HEK293T (cell line): Measurements from ENCODE around the gene PBX2.

Source experiments
- ELF4 ChIP-seq: fragments of 450-650 bp; IDR thresholded peaks from 2 replicates; pipeline ENCODE4 v1.6.1; 2017; ENCODE audit warnings: antibody characterized with exemption
- FOXA1 ChIP-seq: fragments of 450-650 bp; IDR thresholded peaks from 2 replicates; pipeline ENCODE4 v1.6.1; 2016; ENCODE audit warnings: mild to moderate bottlenecking
- ZNF384 ChIP-seq: fragments of 450-650 bp; IDR thresholded peaks from 2 replicates; pipeline ENCODE4 v1.6.1; 2016
- TF ChIP-seq, protein P1 (sequence below): fragments of 450-650 bp; IDR thresholded peaks from 2 replicates; pipeline ENCODE4 v1.6.1; 2016

- TF ChIP-seq, protein P1, sequence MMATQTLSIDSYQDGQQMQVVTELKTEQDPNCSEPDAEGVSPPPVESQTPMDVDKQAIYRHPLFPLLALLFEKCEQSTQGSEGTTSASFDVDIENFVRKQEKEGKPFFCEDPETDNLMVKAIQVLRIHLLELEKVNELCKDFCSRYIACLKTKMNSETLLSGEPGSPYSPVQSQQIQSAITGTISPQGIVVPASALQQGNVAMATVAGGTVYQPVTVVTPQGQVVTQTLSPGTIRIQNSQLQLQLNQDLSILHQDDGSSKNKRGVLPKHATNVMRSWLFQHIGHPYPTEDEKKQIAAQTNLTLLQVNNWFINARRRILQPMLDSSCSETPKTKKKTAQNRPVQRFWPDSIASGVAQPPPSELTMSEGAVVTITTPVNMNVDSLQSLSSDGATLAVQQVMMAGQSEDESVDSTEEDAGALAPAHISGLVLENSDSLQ = no peak
- TF ChIP-seq ZNF384 = no peak
- no peak for TF ChIP-seq FOXA1
- TF ChIP-seq ELF4 = no peak
Observed at GRCh38 chr6:32198345-32198696, 8.3 kb upstream of the PBX2 start.
